Neural progenitor cell (in vitro differentiated cells): ENCODE results near the gene HYLS1.

Experiments used
- CTCF ChIP-seq: fragments of 200-600 bp; sonication (generic); IDR thresholded peaks from 2 replicates; pipeline ENCODE4 v1.5.1; 2017; ENCODE audit warnings: antibody characterized with exemption, mild to moderate bottlenecking
- EZH2 ChIP-seq: fragments of 200-600 bp; sonication (generic); IDR thresholded peaks from 2 replicates; pipeline ENCODE4 v1.6.1; 2017; ENCODE audit warnings: antibody characterized with exemption, mild to moderate bottlenecking, moderate library complexity

- peak; percentile 75 for TF ChIP-seq CTCF
- no peak for TF ChIP-seq EZH2
Observed at GRCh38 chr11:125871391-125872137, 15.9 kb upstream of the HYLS1 start.
